Uterus (tissue), 2 donors: ENCODE measurements around the gene DOCK4.

Source experiments
- POLR2A ChIP-seq, 2 donors: fragments of 450-650 bp; IDR thresholded peaks; one replicate each; pipeline ENCODE4 v1.6.1; 2016; ENCODE audit warnings: antibody characterized with exemption in 2 of 2, mild to moderate bottlenecking in 1 of 2, moderate library complexity in 1 of 2
- TF ChIP-seq, protein P1 (sequence below), 4 experiments: fragments of 200-600 bp in 2 of 4; fragments of 450-650 bp in 2 of 4; sonication (generic) in 2 of 4; IDR thresholded peaks; one replicate each; pipeline ENCODE4 v1.5.1; 2016 to 2019; ENCODE audit warnings: antibody characterized with exemption in 4 of 4, mild to moderate bottlenecking in 2 of 4, moderate library complexity in 1 of 4

DNA sequence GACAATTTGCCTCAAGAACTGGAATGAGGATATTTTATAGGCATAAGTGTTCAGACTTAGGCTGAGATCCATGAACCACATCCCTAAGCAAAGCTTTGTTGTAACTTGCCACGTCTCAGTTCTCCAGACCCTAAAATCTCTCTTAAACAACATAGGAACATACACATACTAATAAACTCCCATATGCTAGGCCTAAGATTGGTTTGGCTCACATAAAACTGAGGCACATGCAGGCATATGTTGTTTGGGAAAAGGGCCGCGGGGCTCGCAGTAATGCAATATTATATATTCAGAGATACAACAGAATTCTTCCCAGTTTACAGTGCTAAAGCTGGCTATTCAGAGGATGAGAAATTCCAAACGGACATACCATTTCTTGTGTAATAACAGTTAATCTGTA, 61.0 kb downstream of the DOCK4 start:
- TF ChIP-seq, protein P1, sequence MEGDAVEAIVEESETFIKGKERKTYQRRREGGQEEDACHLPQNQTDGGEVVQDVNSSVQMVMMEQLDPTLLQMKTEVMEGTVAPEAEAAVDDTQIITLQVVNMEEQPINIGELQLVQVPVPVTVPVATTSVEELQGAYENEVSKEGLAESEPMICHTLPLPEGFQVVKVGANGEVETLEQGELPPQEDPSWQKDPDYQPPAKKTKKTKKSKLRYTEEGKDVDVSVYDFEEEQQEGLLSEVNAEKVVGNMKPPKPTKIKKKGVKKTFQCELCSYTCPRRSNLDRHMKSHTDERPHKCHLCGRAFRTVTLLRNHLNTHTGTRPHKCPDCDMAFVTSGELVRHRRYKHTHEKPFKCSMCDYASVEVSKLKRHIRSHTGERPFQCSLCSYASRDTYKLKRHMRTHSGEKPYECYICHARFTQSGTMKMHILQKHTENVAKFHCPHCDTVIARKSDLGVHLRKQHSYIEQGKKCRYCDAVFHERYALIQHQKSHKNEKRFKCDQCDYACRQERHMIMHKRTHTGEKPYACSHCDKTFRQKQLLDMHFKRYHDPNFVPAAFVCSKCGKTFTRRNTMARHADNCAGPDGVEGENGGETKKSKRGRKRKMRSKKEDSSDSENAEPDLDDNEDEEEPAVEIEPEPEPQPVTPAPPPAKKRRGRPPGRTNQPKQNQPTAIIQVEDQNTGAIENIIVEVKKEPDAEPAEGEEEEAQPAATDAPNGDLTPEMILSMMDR (IDR thresholded peaks at IDR 0.05) = no peak
- TF ChIP-seq POLR2A (IDR thresholded peaks at IDR 0.05) = no peak
